Activated CD8-positive, alpha-beta memory T cell treated with anti-CD3 and anti-CD28 coated beads, Interleukin-2, amount 50 U/mL, for 1 hour (primary cell): Measurements from ENCODE around the gene ARMH4.
"Not testable (repeated sequence)": the region's sequence is repeated elsewhere in the genome, so short reads cannot be mapped to it uniquely, and the experiment has no call there.

Source experiments
- DNase-seq: peaks from one replicate; pipeline ENCODE4 v3.0.0-alpha.2; 2020; ENCODE audit errors: extremely low read depth

The ARMH4 gene

GRCh38 chr14:58143106-58143505, 8.9 kb downstream of the ARMH4 start:
- no peak for DNase-seq

DNA sequence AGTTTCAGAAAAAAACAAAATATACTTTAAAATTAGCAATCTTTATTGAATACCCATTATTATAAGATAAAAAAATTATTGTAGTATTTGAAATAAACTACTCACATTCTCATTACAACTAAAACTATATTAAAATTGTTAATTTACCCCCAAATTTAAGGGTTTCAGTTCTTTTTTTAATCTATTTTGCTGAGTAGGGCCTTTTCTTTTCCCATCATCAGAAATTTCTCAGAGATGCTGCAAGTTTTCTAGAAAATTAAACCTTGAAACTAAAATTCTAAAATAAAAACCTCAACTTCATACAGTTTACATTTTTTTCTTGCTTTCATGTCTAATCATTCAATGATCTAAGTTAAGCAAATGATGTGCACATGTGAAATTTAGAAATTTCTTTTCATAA, 10.1 kb downstream of the ARMH4 start:
- no peak for DNase-seq

- no peak for DNase-seq
Measured at GRCh38 chr14:58138714-58139482, 13.1 kb downstream of the ARMH4 start.

DNA sequence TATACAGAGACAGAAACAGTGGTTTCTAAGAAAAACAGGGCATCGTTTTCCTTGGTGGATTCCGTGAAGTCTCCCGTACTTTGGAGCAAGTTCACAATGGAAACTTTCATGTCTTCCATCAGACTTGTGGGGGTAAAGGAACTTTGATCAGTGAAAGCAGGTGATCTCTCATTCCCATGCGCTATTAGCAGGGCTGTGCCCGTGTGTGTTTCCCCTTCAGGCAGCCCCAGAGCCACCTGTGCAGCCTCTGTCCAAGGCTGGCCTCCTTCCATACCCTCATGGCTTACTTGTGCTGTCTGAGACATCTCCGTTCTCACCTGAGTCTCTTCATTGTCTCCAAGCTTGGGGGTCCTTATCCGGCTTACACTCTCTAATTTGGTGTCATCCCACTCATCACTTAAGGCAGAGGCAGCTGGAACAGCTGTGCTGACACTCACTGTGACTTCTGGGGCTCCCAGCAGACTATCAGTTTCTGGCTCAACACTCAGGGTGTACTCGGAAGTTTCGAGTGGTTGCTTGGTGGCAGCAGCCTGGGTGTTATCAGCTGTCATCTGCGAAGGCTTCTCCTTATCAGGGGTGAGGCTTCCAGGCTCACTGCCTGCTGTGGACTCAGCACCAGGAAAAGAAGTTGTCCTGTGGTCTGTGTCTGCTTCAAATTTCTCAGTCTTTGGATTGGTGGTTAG, 13.8 kb downstream of the ARMH4 start:
- DNase-seq: no peak

DNA sequence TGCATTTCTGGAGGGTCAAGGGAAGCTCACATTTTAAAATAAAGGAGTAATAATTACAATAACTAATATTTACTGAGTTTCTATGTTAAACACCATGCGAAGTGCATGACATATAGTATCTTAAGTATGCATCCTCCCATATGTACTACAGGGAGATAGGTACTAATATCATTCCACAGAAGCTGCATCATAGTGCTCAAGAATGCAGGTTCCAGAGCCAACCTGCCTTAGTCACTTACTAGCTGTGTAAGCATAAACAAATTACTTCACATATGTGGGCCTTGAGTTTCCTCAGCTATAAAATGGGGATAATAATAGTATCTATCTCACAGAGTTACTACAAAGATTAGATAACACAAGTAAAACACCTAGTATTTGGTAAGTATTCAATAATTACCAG, 18.3 kb downstream of the ARMH4 start:
- DNase-seq: no peak

- DNase-seq: no peak
Measured at GRCh38 chr14:58131386-58131785, 20.6 kb downstream of the ARMH4 start.

DNA sequence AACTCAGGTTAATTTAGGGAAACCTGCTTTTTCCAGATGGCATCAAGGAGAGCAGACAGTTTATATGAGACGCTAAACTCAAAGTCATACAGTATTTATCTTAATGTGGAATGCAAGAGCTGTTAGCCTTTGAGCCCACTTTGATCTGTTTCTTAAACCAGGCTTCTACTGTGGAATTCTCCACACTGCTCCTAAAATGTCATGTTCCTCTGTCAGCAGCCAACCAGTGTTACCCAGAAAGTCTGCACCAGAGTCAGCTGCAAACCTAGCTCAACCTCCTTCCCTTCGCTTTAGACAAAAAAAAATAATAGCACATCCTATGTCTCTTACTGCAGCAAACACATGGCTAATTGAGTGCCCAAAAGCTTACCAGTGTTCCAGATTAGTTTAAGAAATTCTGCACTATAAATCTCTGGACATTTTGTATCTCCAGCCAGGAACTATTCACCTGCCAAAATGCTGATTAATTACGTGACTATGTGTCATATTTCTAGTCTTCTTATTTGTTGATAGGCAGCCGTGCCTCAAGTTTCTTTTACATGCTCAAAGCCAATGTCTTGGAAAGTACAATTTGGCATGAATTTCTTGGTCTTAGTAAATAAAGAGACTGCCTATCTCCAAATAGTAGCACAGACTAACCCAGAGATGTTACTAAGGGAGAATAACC, 21.8 kb downstream of the ARMH4 start:
- DNase-seq: no peak

GRCh38 chr14:58129208-58129607, 22.8 kb downstream of the ARMH4 start:
- no peak for DNase-seq

DNA sequence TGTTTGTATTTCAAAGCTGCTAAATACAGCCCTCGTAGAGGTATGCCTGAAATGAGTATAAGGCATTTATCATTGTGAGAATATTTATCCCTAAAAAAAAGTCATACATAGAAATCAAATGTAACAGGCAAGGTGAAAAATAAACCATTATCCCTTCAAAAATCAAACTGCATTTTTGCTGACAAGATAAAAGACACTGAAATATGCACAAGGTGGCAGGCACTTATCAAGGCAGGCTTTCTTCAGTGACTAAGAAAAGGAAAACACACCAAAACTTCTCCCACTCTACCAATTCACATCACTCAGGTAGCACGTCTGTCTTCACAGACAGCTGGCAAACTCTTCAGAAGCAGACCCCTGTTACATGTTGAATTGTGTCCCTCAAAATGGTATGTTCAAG, 23.6 kb downstream of the ARMH4 start:
- DNase-seq: no peak

GRCh38 chr14:58122546-58122945, 29.5 kb downstream of the ARMH4 start:
- not testable (repeated sequence) for DNase-seq

GRCh38 chr14:58121530-58122186, 30.4 kb downstream of the ARMH4 start:
- no peak for DNase-seq

GRCh38 chr14:58119381-58119780, 32.6 kb downstream of the ARMH4 start:
- no peak for DNase-seq

GRCh38 chr14:58118097-58118815, 33.8 kb downstream of the ARMH4 start:
- DNase-seq: no peak

DNA sequence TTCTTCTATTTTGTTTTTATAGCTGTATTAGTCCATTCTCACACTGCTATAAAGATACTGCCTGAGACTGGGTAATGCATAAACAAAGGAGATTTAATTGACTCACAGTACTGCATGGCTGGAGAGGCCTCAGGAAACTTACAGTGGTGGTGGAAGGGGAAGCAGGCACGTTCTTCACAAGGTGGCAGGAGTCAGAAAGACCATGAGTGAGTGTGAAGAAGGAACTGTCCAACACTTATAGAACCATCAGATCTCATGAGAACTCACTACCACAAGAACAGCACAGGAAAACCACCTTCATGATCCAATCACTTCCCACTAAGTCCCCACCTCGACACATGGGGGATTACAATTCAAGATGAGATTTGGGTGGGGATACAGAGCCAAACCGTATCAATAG, 42.3 kb downstream of the ARMH4 start:
- DNase-seq: no peak

- DNase-seq: no peak
Measured at GRCh38 chr14:58108717-58109116, 43.3 kb downstream of the ARMH4 start.

DNA sequence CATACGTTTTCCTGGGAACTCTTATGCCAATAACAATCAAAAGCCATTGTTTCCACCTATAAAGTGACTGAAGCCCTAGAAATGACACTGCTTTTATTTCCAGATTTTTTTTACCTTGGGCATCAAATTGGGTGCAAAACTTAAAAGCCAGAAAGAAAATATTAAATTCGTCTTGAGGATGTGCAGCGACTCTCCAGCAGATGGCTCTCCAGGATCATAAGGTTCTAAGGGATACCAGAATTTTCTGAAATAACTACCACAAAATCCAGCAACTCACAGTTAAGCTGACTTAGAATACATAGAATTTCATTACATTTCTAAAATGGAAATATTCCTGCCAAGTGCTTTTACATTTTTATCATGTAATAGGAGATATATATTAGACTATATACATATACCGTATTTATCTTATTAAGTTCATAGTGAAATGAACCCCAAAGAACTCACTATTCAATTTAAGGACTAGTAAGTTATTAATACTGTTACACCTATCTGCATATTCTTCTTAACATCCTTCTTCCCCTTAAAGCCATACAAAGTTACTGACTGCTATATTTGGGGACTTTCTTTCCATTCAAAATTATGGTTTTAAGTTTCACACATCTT, 44.0 kb downstream of the ARMH4 start:
- DNase-seq: no peak

GRCh38 chr14:58107041-58107440, 45.0 kb downstream of the ARMH4 start:
- no peak for DNase-seq

DNA sequence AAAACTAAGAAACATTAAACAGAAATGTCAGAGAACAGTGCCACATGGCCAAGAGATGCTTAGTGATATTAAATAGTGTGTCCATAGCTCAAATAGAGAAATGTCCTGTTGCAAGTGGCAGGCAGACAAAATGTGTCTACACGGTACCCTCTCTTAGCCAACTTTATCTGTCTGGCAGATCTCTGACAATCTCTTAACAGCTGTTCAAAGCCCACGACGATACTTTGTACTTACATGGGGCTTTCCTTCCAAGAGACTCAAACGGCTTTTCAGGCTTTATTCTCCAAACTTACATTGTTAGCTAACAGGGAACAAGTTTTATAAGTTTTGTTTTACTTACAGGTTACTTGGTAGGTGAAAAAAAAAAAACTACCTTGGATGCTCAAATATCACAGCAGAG, 45.6 kb downstream of the ARMH4 start:
- no peak for DNase-seq

DNA sequence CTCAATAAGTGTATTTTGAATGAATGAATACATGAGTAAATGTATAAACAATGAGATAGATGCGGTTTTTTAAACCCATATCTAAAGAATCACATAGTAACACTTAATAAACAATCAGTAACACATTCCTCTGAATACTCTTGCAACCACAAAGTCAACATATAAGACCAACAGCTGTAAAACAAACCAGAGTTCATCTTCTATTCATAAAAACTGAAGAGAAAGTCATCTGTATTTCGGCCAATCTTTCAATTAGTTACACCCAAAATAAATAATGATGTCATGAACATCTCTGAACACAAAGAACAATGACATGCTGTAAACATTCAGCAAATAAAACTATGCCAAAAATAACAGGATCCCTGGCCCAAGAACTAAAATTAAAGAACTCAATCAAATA, 47.2 kb downstream of the ARMH4 start:
- no peak for DNase-seq

- DNase-seq: no peak
Measured at GRCh38 chr14:58100735-58101368, 51.2 kb downstream of the ARMH4 start.

DNA sequence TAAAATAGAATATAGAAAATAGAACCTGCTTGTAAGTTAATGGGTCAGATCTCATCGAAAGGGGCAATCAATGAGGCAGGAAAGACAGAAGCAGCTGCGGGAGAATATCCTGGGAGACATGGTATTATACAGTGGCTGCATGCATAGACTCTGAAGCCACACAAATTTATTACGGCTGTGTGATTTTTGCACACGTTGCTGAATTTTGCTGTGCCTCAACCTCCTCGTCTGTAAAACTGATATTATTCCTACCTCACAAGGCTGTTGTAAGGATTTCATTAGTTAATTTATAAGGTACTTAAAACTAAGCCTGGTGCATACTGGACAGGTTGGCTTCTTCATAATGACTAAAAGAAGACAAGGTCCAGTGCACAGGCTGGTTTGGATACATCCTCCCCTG, 52.3 kb downstream of the ARMH4 start:
- DNase-seq: no peak
